Peyer's patch (tissue), 4 donors: Measurements from ENCODE around the gene CENPT. TPM values are rescaled to one million over a fixed set of nuclear protein-coding genes. Genes with fewer than 3 reads are reported as not detected.

Source experiments
- DNase-seq, 3 donors: peaks; one replicate each; pipeline ENCODE4 v3.0.0-alpha.2; 2017 to 2019
- H3K27ac ChIP-seq, 4 donors: fragments of 200-600 bp; sonication (generic); one replicate each; pipeline ENCODE4 v1.5.1; 2016 to 2019
- H3K27me3 ChIP-seq, 2 donors: fragments of 200-600 bp; sonication (generic); one replicate each; pipeline ENCODE4 v1.5.1; 2019
- H3K36me3 ChIP-seq, 3 donors: fragments of 200-600 bp; sonication (generic); one replicate each; pipeline ENCODE4 v1.5.1; 2016 to 2019
- H3K4me1 ChIP-seq, 4 donors: fragments of 200-600 bp; sonication (generic); one replicate each; pipeline ENCODE4 v1.5.1; 2016 to 2019
- H3K4me3 ChIP-seq, 4 donors: fragments of 200-600 bp; sonication (generic); 1 replicate in 3 of 4; 2 replicates in 1 of 4; pipeline ENCODE4 v1.5.1; 2016 to 2019; ENCODE audit warnings: mild to moderate bottlenecking in 1 of 4
- H3K9me3 ChIP-seq, 4 donors: fragments of 200-600 bp; sonication (generic); one replicate each; pipeline ENCODE4 v1.5.1; 2016 to 2019; ENCODE audit warnings: mild to moderate bottlenecking in 1 of 4
- CTCF ChIP-seq, 6 experiments: fragments of 450-650 bp in 4 of 6; fragments of 200-600 bp in 2 of 6; sonication (generic) in 1 of 6; IDR thresholded peaks; one replicate each; pipeline ENCODE4 v1.5.1; 2017 to 2019; ENCODE audit warnings: antibody characterized with exemption in 6 of 6, mild to moderate bottlenecking in 3 of 6, moderate library complexity in 1 of 6
- POLR2A ChIP-seq, 2 donors: fragments of 450-650 bp; IDR thresholded peaks; one replicate each; pipeline ENCODE4 v1.5.1; 2017; ENCODE audit warnings: antibody characterized with exemption in 2 of 2, mild to moderate bottlenecking in 2 of 2, moderate library complexity in 2 of 2
- total RNA-seq, 4 donors: library from RNA; depleted of rRNA; stranded (reverse); fragments of >200 nt; gene quantifications; one replicate each; pipeline ENCODE4 v1.1.0, GENCODE V29; 2016

Gene CENPT
- total RNA-seq, 4 donors from 2014 or later: 64.8 to 138 (median 94.6) TPM

GRCh38 chr16:67860589-67861398 is 13.3 kb upstream of the CENPT start:
- H3K36me3 ChIP-seq: peaks cover 0 to 8% (median 0%) of the 10 kb centered on the region in 3 donors
- DNase-seq: no peak
- no peak overlapping the region for H3K27ac ChIP-seq
- H3K27me3 ChIP-seq: no peaks in the 10 kb centered on the region
- H3K4me3 ChIP-seq: no peak overlapping the region
- H3K9me3 ChIP-seq: no peaks in the 10 kb centered on the region
- peaks cover 0 to 50% (median 1%) of the 10 kb centered on the region in 4 donors for H3K4me1 ChIP-seq
- TF ChIP-seq POLR2A (IDR thresholded peaks at IDR 0.05) (no peak), CTCF (IDR thresholded peaks at IDR 0.05) (no peak)

- H3K27ac ChIP-seq: peak overlapping the region in 3 of 4 donors; percentile 74 to 87 (median 82)
- H3K4me1 ChIP-seq: peaks cover 0 to 44% (median 1%) of the 10 kb centered on the region in 4 donors
- no peaks in the 10 kb centered on the region for H3K36me3 ChIP-seq
- H3K9me3 ChIP-seq: no peaks in the 10 kb centered on the region
- peak in 2 of 3 donors; percentile 62 to 70 for DNase-seq
- TF ChIP-seq CTCF (IDR thresholded peaks at IDR 0.05) (no peak), POLR2A (IDR thresholded peaks at IDR 0.05) (no peak)
- H3K27me3 ChIP-seq: no peaks in the 10 kb centered on the region
- no peak overlapping the region for H3K4me3 ChIP-seq
Observed at GRCh38 chr16:67858500-67858899, 11.0 kb upstream of the CENPT start.

GRCh38 chr16:67857547-67858233 is 10.2 kb upstream of the CENPT start:
- H3K27me3 ChIP-seq: no peaks in the 10 kb centered on the region
- H3K4me3 ChIP-seq: no peak overlapping the region
- H3K36me3 ChIP-seq: no peaks in the 10 kb centered on the region
- H3K27ac ChIP-seq: peak overlapping the region in 3 of 4 donors; percentile 74 to 87 (median 82)
- H3K9me3 ChIP-seq: no peaks in the 10 kb centered on the region
- peak in 2 of 3 donors; percentile 80 to 89 for DNase-seq
- TF ChIP-seq CTCF (IDR thresholded peaks at IDR 0.05) (no peak), POLR2A (IDR thresholded peaks at IDR 0.05) (no peak)
- H3K4me1 ChIP-seq: peaks cover 0 to 39% (median 1%) of the 10 kb centered on the region in 4 donors

GRCh38 chr16:67856927-67857546 is 9.5 kb upstream of the CENPT start:
- Histone ChIP-seq H3K27ac (peak overlapping the region in 3 of 4 donors; percentile 40 to 87 (median 82)), H3K27me3 (no peaks in the 10 kb centered on the region), H3K4me1 (peaks cover 0 to 32% (median 1%) of the 10 kb centered on the region in 4 donors), H3K4me3 (no peak overlapping the region), H3K36me3 (no peaks in the 10 kb centered on the region), H3K9me3 (no peaks in the 10 kb centered on the region)
- TF ChIP-seq POLR2A (IDR thresholded peaks at IDR 0.05): no peak
- TF ChIP-seq CTCF (IDR thresholded peaks at IDR 0.05): no peak
- DNase-seq: no peak

- no peak for DNase-seq
- no peaks in the 10 kb centered on the region for H3K9me3 ChIP-seq
- H3K36me3 ChIP-seq: no peaks in the 10 kb centered on the region
- H3K27me3 ChIP-seq: no peaks in the 10 kb centered on the region
- no peak overlapping the region for H3K4me3 ChIP-seq
- TF ChIP-seq POLR2A (IDR thresholded peaks at IDR 0.05): no peak
- TF ChIP-seq CTCF (IDR thresholded peaks at IDR 0.05): no peak
- H3K4me1 ChIP-seq: peaks cover 0 to 26% (median 1%) of the 10 kb centered on the region in 4 donors
- no peak overlapping the region for H3K27ac ChIP-seq
Observed at GRCh38 chr16:67855789-67856188, 8.3 kb upstream of the CENPT start.
